KG1 (cell line): ENCODE results near the gene STX12.
"Not testable (repeated sequence)": the region's sequence is repeated elsewhere in the genome, so short reads cannot be mapped to it uniquely, and the experiment has no call there.

Experiments
- DNase-seq: peaks from one replicate; lab custom pipeline; 2025; lab: John Stamatoyannopoulos, UW

Gene STX12

GRCh38 chr1:27775336-27775735, 2.3 kb downstream of the STX12 start:
- DNase-seq, result not testable (repeated sequence)

GRCh38 chr1:27776276-27776675, 3.3 kb downstream of the STX12 start:
- not testable (repeated sequence) for DNase-seq

GRCh38 chr1:27778056-27778455, 5.0 kb downstream of the STX12 start:
- DNase-seq, result no peak

GRCh38 chr1:27779122-27779521, 6.1 kb downstream of the STX12 start:
- no peak for DNase-seq

GRCh38 chr1:27782950-27783349, 9.9 kb downstream of the STX12 start:
- DNase-seq, result no peak

GRCh38 chr1:27784700-27785099, 11.7 kb downstream of the STX12 start:
- no peak for DNase-seq

- DNase-seq, result no peak
Observed at GRCh38 chr1:27785781-27786455, 12.9 kb downstream of the STX12 start.

GRCh38 chr1:27787895-27788294, 14.9 kb downstream of the STX12 start:
- DNase-seq, result no peak

GRCh38 chr1:27789540-27790041, 16.6 kb downstream of the STX12 start:
- DNase-seq, result no peak

- DNase-seq, result not testable (repeated sequence)
Observed at GRCh38 chr1:27790270-27790669, 17.3 kb downstream of the STX12 start.

GRCh38 chr1:27795601-27796000, 22.6 kb downstream of the STX12 start:
- DNase-seq, result no peak

- DNase-seq, result no peak
Observed at GRCh38 chr1:27804791-27805190, 31.8 kb downstream of the STX12 start.

GRCh38 chr1:27806758-27807157, 33.7 kb downstream of the STX12 start:
- no peak for DNase-seq

- DNase-seq, result no peak
Observed at GRCh38 chr1:27807385-27807784, 34.4 kb downstream of the STX12 start.

- not testable (repeated sequence) for DNase-seq
Observed at GRCh38 chr1:27808131-27808530, 35.1 kb downstream of the STX12 start.

GRCh38 chr1:27809883-27810282, 36.9 kb downstream of the STX12 start:
- no peak for DNase-seq

GRCh38 chr1:27811741-27812500, 38.9 kb downstream of the STX12 start:
- no peak for DNase-seq

GRCh38 chr1:27816921-27817630, 44.1 kb downstream of the STX12 start:
- DNase-seq, result no peak

GRCh38 chr1:27821761-27822315, 48.8 kb downstream of the STX12 start:
- DNase-seq, result no peak

GRCh38 chr1:27823784-27824183, 50.8 kb downstream of the STX12 start:
- no peak for DNase-seq

GRCh38 chr1:27824411-27824810, 51.4 kb downstream of the STX12 start:
- DNase-seq, result no peak

- not testable (repeated sequence) for DNase-seq
Observed at GRCh38 chr1:27829339-27829960, 56.4 kb downstream of the STX12 start.
